PC-3 (cell line): ENCODE measurements around the gene ABHD3. TPM values are rescaled to one million over a fixed set of nuclear protein-coding genes. Genes with fewer than 3 reads are reported as not detected.

Source experiments
- ATAC-seq: fragments of 200-7000 bp; cut with Tn5 transposase; 2 replicates; pipeline ENCODE4 v1.9.1; 2020; ENCODE audit warnings: mild to moderate bottlenecking, moderate library complexity
- BruUV-seq: library from RNA; stranded (reverse); fragments of 400-500 nt; replicated peaks from 2 replicates; lab custom pipeline; 2021; lab: Mats Ljungman, UMichigan
- CTCF ChIA-PET: fragments of 300-600 bp; sonication (Branson Sonifier 250); formaldehyde crosslinking; loops from one replicate; lab custom pipeline; 2022; ENCODE audit warnings: antibody characterized with exemption; lab: Charles Lee
- POLR2A ChIA-PET: fragments of 300-600 bp; sonication (Branson Sonifier 250); formaldehyde crosslinking; loops from one replicate; lab custom pipeline; 2022; ENCODE audit warnings: antibody characterized with exemption; ENCODE audit not compliant: unreplicated experiment; lab: Charles Lee
- DNase-seq: peaks from one replicate; pipeline ENCODE4 v3.0.0-alpha.2; 2015
- H2AFZ ChIP-seq: fragments of 300-600 bp; sonication (generic); 2 replicates; pipeline ENCODE4 v1.6.0; 2016; ENCODE audit warnings: antibody characterized with exemption, low read length
- H3F3A ChIP-seq: fragments of 300-600 bp; sonication (generic); one replicate; pipeline ENCODE4 v1.6.0; 2017; ENCODE audit warnings: antibody characterized with exemption, low read length, control low read depth, mild to moderate bottlenecking; ENCODE audit not compliant: unreplicated experiment
- H3K27ac ChIP-seq: fragments of 300-600 bp; sonication (generic); 2 replicates; pipeline ENCODE4 v1.5.1; 2016; ENCODE audit warnings: mild to moderate bottlenecking, low read length
- H3K27me3 ChIP-seq: fragments of 300-600 bp; sonication (generic); 2 replicates; pipeline ENCODE4 v1.6.1; 2016; ENCODE audit warnings: low read length, mixed read lengths
- H3K36me3 ChIP-seq: fragments of 300-600 bp; sonication (generic); 2 replicates; pipeline ENCODE4 v1.6.1; 2016; ENCODE audit warnings: low read depth, mixed run types, low read length, mixed read lengths
- H3K4me1 ChIP-seq: fragments of 300-600 bp; sonication (generic); 2 replicates; pipeline ENCODE4 v1.5.1; 2016; ENCODE audit warnings: low read length; ENCODE audit not compliant: insufficient read depth
- H3K4me2 ChIP-seq: fragments of 300-600 bp; sonication (generic); 2 replicates; pipeline ENCODE4 v1.6.0; 2016; ENCODE audit warnings: low read length
- H3K4me3 ChIP-seq: fragments of 300-600 bp; sonication (generic); 2 replicates; pipeline ENCODE4 v1.5.1; 2016; ENCODE audit warnings: mild to moderate bottlenecking, low read length, mixed read lengths
- H3K79me2 ChIP-seq: fragments of 300-600 bp; sonication (generic); 2 replicates; pipeline ENCODE4 v1.6.1; 2017; ENCODE audit warnings: low read length, mixed read lengths
- H3K9ac ChIP-seq: fragments of 300-600 bp; sonication (generic); 2 replicates; pipeline ENCODE4 v1.6.0; 2016; ENCODE audit warnings: mild to moderate bottlenecking, low read length
- H3K9me2 ChIP-seq: fragments of 300-600 bp; sonication (generic); replicated peaks from 2 replicates; pipeline ENCODE4 v1.6.1; 2016; ENCODE audit warnings: mixed run types, low read length, mixed read lengths
- H3K9me3 ChIP-seq: fragments of 300-600 bp; sonication (generic); 2 replicates; pipeline ENCODE4 v1.6.1; 2016; ENCODE audit warnings: low read length, mixed read lengths
- H4K20me1 ChIP-seq: fragments of 300-600 bp; sonication (generic); 2 replicates; pipeline ENCODE4 v1.6.1; 2016; ENCODE audit warnings: low read length, mixed read lengths
- CTCF ChIP-seq: fragments of 300-600 bp; sonication (generic); conservative IDR thresholded peaks from 2 replicates; pipeline ENCODE4 v1.5.1; 2017; ENCODE audit warnings: antibody characterized with exemption, low read depth, mild to moderate bottlenecking, low read length
- EZH2 ChIP-seq: fragments of 300-600 bp; sonication (generic); IDR thresholded peaks from one replicate; pipeline ENCODE4 v1.6.1; 2017; ENCODE audit warnings: antibody characterized with exemption, mild to moderate bottlenecking, low read length; ENCODE audit not compliant: unreplicated experiment
- EZH2phosphoT487 ChIP-seq: fragments of 300-600 bp; sonication (generic); IDR thresholded peaks from 2 replicates; pipeline ENCODE4 v1.6.1; 2018; ENCODE audit warnings: mild to moderate bottlenecking, antibody characterized with exemption, low read length, borderline replicate concordance
- intact Hi-C: fragments of 100-400 bp; cut with micrococcal nuclease; formaldehyde crosslinking; loops from 2 replicates; pipeline ENCODE4 v1.9.0; 2023
- total RNA-seq: library from RNA; depleted of rRNA; stranded (reverse); fragments of >200 nt; gene quantifications from 2 replicates; pipeline ENCODE4 v1.2.3, GENCODE V29; 2014

The ABHD3 gene
- total RNA-seq, 1 experiment from 2014 or later: 21.4 TPM

GRCh38 chr18:21684731-21685130 is 19.8 kb downstream of the ABHD3 start:
- Histone ChIP-seq H3K4me2 (no peak overlapping the region), H2AFZ (no peak overlapping the region), H3K4me3 (no peak overlapping the region), H3K9ac (no peak overlapping the region), H3K36me3 (peaks cover 20% of the 10 kb centered on the region), H3K27ac (no peak overlapping the region), H3K4me1 (no peaks in the 10 kb centered on the region), H4K20me1 (no peaks in the 10 kb centered on the region), H3F3A (no peaks in the 10 kb centered on the region), H3K27me3 (no peaks in the 10 kb centered on the region), H3K9me3 (no peaks in the 10 kb centered on the region), H3K79me2 (no peaks in the 10 kb centered on the region), H3K9me2 (no peaks in the 10 kb centered on the region)
- ChIA-PET CTCF (no interaction called here), POLR2A (no interaction called here)
- BruUV-seq: no TSS peak
- DNase-seq: no peak
- ATAC-seq: no peak
- TF ChIP-seq EZH2phosphoT487: no peak
- no peak for TF ChIP-seq CTCF
- TF ChIP-seq EZH2: no peak
- intact Hi-C loops: no loop called here

- Histone ChIP-seq H3F3A (no peaks in the 10 kb centered on the region), H3K9me2 (no peaks in the 10 kb centered on the region), H3K4me3 (no peak overlapping the region), H3K9ac (no peak overlapping the region), H3K36me3 (peaks cover 14% of the 10 kb centered on the region), H3K9me3 (no peaks in the 10 kb centered on the region), H4K20me1 (no peaks in the 10 kb centered on the region), H3K27me3 (no peaks in the 10 kb centered on the region), H2AFZ (no peak overlapping the region), H3K4me1 (peaks cover 10% of the 10 kb centered on the region), H3K4me2 (no peak overlapping the region), H3K79me2 (no peaks in the 10 kb centered on the region), H3K27ac (no peak overlapping the region)
- CTCF ChIA-PET: no interaction called here
- BruUV-seq: no TSS peak
- no peak for ATAC-seq
- POLR2A ChIA-PET: no interaction called here
- no peak for DNase-seq
- intact Hi-C loops: no loop called here
- TF ChIP-seq CTCF (no peak), EZH2phosphoT487 (no peak), EZH2 (no peak)
Observed at GRCh38 chr18:21682371-21683051, 22.1 kb downstream of the ABHD3 start.

- no peaks in the 10 kb centered on the region for H3K9me3 ChIP-seq
- H3K27me3 ChIP-seq: no peaks in the 10 kb centered on the region
- DNase-seq (no peak), ATAC-seq (no peak)
- H3K27ac ChIP-seq: no peak overlapping the region
- BruUV-seq: no TSS peak
- H3K36me3 ChIP-seq: peaks cover 12% of the 10 kb centered on the region
- POLR2A ChIA-PET: interaction anchor here (0.6 kb wide), 1 partner anchor 29 kb away, joined by 3 read pairs; no protein-coding TSS in a partner anchor
- no peak overlapping the region for H3K9ac ChIP-seq
- no peaks in the 10 kb centered on the region for H3F3A ChIP-seq
- TF ChIP-seq CTCF (no peak), EZH2phosphoT487 (no peak), EZH2 (no peak)
- no peak overlapping the region for H3K4me3 ChIP-seq
- no peaks in the 10 kb centered on the region for H3K9me2 ChIP-seq
- H4K20me1 ChIP-seq: no peaks in the 10 kb centered on the region
- CTCF ChIA-PET: no interaction called here
- H3K4me2 ChIP-seq: no peak overlapping the region
- H2AFZ ChIP-seq: no peak overlapping the region
- intact Hi-C loops: no loop called here
- H3K4me1 ChIP-seq: peaks cover 19% of the 10 kb centered on the region
- H3K79me2 ChIP-seq: no peaks in the 10 kb centered on the region
Observed at GRCh38 chr18:21680161-21680560, 24.4 kb downstream of the ABHD3 start.
